HEK293T (cell line): ENCODE measurements around the gene ZMIZ1.

Experiments used
- CTCF ChIA-PET: fragments of 350-600 bp; formaldehyde crosslinking; extraction: SDS; loops from one replicate; lab custom pipeline; 2021; ENCODE audit warnings: antibody characterized with exemption, inconsistent platforms; lab: Yijun Ruan, JAX
- POLR2A ChIA-PET: fragments of 350-600 bp; formaldehyde crosslinking; extraction: SDS; loops from one replicate; lab custom pipeline; 2020; ENCODE audit warnings: antibody characterized with exemption, inconsistent platforms; lab: Yijun Ruan, JAX
- DNase-seq: peaks from one replicate; pipeline ENCODE4 v3.0.0; 2012; ENCODE audit warnings: mixed read lengths; ENCODE audit errors: extremely low spot score
- ARNT ChIP-seq: fragments of 450-650 bp; IDR thresholded peaks from 2 replicates; pipeline ENCODE4 v1.6.1; 2017; ENCODE audit warnings: mild to moderate bottlenecking
- BHLHE40 ChIP-seq: fragments of 450-650 bp; IDR thresholded peaks from 2 replicates; pipeline ENCODE4 v1.6.1; 2016; ENCODE audit warnings: mild to moderate bottlenecking, moderate library complexity, borderline replicate concordance
- CTBP1 ChIP-seq: fragments of 450-650 bp; IDR thresholded peaks from 2 replicates; pipeline ENCODE4 v1.6.1; 2016; ENCODE audit warnings: borderline replicate concordance
- ELF4 ChIP-seq: fragments of 450-650 bp; IDR thresholded peaks from 2 replicates; pipeline ENCODE4 v1.6.1; 2017; ENCODE audit warnings: antibody characterized with exemption
- FOXA1 ChIP-seq: fragments of 450-650 bp; IDR thresholded peaks from 2 replicates; pipeline ENCODE4 v1.6.1; 2016; ENCODE audit warnings: mild to moderate bottlenecking
- FOXK2 ChIP-seq: fragments of 450-650 bp; IDR thresholded peaks from 2 replicates; pipeline ENCODE4 v1.6.1; 2016; ENCODE audit warnings: mild to moderate bottlenecking
- FOXM1 ChIP-seq: fragments of 450-650 bp; IDR thresholded peaks from 2 replicates; pipeline ENCODE4 v1.6.1; 2017; ENCODE audit warnings: mild to moderate bottlenecking, borderline replicate concordance
- HDGF ChIP-seq: fragments of 450-650 bp; IDR thresholded peaks from 2 replicates; pipeline ENCODE4 v1.6.1; 2017; ENCODE audit warnings: antibody characterized with exemption, borderline replicate concordance
- L3MBTL2 ChIP-seq: fragments of 450-650 bp; conservative IDR thresholded peaks from 2 replicates; pipeline ENCODE4 v1.6.1; 2016; ENCODE audit warnings: mild to moderate bottlenecking
- LEF1 ChIP-seq: fragments of 450-650 bp; IDR thresholded peaks from 2 replicates; pipeline ENCODE4 v1.6.1; 2017; ENCODE audit warnings: mild to moderate bottlenecking, borderline replicate concordance
- NFRKB ChIP-seq: fragments of 450-650 bp; IDR thresholded peaks from 2 replicates; pipeline ENCODE4 v1.6.1; 2016; ENCODE audit warnings: mild to moderate bottlenecking, moderate library complexity
- SP1 ChIP-seq: fragments of 450-650 bp; IDR thresholded peaks from 2 replicates; pipeline ENCODE4 v1.6.1; 2017
- SUZ12 ChIP-seq: fragments of 450-650 bp; IDR thresholded peaks from 2 replicates; pipeline ENCODE4 v1.6.1; 2016; ENCODE audit warnings: mild to moderate bottlenecking
- TARDBP ChIP-seq: fragments of 450-650 bp; IDR thresholded peaks from 2 replicates; pipeline ENCODE4 v1.6.1; 2016
- ZNF384 ChIP-seq: fragments of 450-650 bp; IDR thresholded peaks from 2 replicates; pipeline ENCODE4 v1.6.1; 2016
- TF ChIP-seq, protein P1 (sequence below): fragments of 450-650 bp; IDR thresholded peaks from 2 replicates; pipeline ENCODE4 v1.6.1; 2016

ZMIZ1 gene

DNA sequence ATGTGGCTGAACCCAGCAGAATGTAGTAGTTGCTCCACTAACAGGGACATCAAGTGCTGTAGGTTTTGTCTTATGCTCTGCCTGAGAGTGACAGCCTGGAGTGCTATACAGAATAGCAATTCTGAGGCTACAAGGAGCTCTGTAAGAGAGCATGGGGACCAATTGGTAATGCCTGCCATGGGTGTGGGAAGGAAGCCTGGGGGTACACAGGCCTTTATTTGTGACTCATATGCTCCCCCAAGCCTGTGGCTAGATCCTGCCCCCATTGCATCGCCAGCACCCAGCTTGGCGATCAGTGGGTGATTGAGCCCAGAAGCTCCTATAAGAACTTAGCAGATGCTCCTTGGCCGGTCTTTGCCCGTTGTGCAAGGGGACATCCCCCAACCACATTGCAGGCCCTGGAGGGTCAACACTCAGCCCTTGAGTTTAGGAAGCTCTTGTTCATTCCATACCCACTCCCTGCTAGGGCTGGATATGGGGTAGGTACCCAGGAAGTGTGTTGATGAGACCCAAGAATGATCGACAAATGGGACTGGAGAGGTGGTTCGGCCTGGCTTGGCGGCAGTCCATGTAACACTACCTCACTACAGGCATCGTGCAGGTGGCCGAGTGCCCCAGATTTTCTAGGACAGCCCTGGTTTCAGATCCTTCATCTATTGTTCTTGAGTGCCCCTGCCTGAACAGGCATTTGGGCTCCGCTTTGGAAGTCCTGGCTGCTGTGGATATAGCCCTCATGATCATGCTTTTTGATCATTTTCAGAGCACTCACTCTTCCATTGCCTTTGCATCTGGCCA lies 37.7 kb downstream of the ZMIZ1 start:
- ChIA-PET POLR2A (no interaction called here), CTCF (interaction anchor here (0.7 kb wide), 1 partner anchor 801 kb away, joined by 3 read pairs; no protein-coding TSS in a partner anchor)
- no peak for DNase-seq
- TF ChIP-seq FOXK2: no peak
- no peak for TF ChIP-seq CTBP1
- no peak for TF ChIP-seq BHLHE40
- TF ChIP-seq ZNF384: no peak
- no peak for TF ChIP-seq NFRKB
- TF ChIP-seq FOXA1: no peak
- no peak for TF ChIP-seq SP1
- no peak for TF ChIP-seq HDGF
- TF ChIP-seq LEF1: no peak
- TF ChIP-seq ARNT: no peak
- no peak for TF ChIP-seq TARDBP
- no peak for TF ChIP-seq L3MBTL2
- no peak for TF ChIP-seq SUZ12
- TF ChIP-seq ELF4: no peak

DNA sequence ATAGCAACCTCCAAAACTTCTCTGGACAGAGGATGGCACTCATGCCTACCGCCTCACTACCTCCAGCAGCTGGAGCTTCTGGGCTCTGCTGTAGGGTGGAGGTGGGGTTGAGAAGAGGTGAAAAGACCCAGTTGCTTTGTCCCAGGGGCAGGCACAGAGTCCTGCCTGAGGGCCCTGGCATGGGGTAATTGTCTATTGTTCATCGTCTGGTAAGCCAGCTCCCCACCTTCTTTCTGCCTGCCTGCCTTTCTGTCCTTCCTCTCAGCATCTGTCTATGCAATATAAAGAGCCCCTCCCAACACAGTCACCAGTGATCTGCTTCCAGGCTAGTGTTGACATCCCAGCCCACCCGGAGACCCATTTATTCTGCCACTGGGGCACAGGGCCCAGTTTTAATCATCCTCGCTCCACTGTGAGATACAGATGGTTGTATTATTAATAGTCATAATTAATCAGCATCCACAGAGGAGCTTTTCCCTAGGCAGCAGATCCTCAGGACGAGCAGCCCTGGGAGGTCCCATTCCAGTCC lies 39.0 kb downstream of the ZMIZ1 start:
- CTCF ChIA-PET: no interaction called here
- DNase-seq: no peak
- TF ChIP-seq FOXA1 (no peak), TARDBP (no peak), LEF1 (no peak), NFRKB (no peak), BHLHE40 (no peak), HDGF (no peak), ARNT (no peak), SUZ12 (no peak)
- TF ChIP-seq, protein P1, sequence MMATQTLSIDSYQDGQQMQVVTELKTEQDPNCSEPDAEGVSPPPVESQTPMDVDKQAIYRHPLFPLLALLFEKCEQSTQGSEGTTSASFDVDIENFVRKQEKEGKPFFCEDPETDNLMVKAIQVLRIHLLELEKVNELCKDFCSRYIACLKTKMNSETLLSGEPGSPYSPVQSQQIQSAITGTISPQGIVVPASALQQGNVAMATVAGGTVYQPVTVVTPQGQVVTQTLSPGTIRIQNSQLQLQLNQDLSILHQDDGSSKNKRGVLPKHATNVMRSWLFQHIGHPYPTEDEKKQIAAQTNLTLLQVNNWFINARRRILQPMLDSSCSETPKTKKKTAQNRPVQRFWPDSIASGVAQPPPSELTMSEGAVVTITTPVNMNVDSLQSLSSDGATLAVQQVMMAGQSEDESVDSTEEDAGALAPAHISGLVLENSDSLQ: no peak
- POLR2A ChIA-PET: no interaction called here

DNA sequence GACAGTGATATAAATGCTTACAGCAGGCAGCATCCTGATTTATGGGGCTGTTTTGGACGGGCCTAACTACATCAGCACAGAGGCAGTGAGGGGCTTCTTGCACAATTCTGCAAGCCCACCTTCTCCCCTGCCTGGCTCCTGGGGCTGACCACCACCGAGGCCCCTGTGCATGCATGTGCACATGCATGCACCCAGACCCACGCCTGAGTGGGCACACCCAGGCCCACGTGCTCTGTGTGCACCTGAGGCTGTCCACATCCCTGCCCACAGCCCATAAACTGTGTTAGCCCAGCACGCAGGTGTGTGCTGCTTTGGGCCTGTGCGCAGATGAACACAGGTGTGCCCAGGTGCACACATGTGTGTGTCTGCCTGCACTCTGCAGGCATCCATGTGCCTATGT lies 40.0 kb downstream of the ZMIZ1 start:
- ChIA-PET CTCF (no interaction called here), POLR2A (no interaction called here)
- no peak for TF ChIP-seq L3MBTL2
- TF ChIP-seq LEF1: no peak
- no peak for TF ChIP-seq ZNF384
- TF ChIP-seq ARNT: no peak
- no peak for TF ChIP-seq FOXA1
- no peak for TF ChIP-seq BHLHE40
- DNase-seq: no peak

DNA sequence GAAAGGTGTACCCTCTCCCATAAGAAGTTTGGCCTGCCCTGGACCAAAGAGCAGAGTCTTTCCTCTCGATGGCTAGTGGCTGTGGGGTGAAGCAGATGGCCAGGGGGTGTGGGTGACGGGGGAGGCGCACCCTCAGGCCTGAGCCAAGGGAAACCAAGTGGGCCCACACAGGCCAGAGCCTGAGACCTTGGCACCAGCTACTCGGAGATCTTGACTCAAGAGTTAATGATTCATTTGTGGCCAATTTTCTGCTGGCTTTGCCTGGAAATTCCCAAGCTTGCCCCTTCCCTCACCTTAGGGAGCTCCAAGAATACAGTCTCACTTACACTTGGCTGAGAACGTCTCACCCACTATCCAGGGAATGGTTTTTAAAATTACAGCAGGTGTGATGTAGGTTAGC lies 42.7 kb downstream of the ZMIZ1 start:
- POLR2A ChIA-PET: interaction anchor here (0.7 kb wide), 1 partner anchor 9 kb away, joined by 3 read pairs; no protein-coding TSS in a partner anchor
- no peak for TF ChIP-seq BHLHE40
- no peak for TF ChIP-seq CTBP1
- TF ChIP-seq TARDBP: no peak
- no peak for TF ChIP-seq LEF1
- no peak for TF ChIP-seq NFRKB
- TF ChIP-seq ELF4: no peak
- TF ChIP-seq L3MBTL2: no peak
- TF ChIP-seq, protein P1: no peak
- TF ChIP-seq HDGF: no peak
- TF ChIP-seq SUZ12: no peak
- TF ChIP-seq SP1: no peak
- TF ChIP-seq FOXK2: no peak
- no peak for TF ChIP-seq ARNT
- no peak for TF ChIP-seq ZNF384
- TF ChIP-seq FOXA1: no peak
- no peak for TF ChIP-seq FOXM1
- CTCF ChIA-PET: no interaction called here
- no peak for DNase-seq

DNA sequence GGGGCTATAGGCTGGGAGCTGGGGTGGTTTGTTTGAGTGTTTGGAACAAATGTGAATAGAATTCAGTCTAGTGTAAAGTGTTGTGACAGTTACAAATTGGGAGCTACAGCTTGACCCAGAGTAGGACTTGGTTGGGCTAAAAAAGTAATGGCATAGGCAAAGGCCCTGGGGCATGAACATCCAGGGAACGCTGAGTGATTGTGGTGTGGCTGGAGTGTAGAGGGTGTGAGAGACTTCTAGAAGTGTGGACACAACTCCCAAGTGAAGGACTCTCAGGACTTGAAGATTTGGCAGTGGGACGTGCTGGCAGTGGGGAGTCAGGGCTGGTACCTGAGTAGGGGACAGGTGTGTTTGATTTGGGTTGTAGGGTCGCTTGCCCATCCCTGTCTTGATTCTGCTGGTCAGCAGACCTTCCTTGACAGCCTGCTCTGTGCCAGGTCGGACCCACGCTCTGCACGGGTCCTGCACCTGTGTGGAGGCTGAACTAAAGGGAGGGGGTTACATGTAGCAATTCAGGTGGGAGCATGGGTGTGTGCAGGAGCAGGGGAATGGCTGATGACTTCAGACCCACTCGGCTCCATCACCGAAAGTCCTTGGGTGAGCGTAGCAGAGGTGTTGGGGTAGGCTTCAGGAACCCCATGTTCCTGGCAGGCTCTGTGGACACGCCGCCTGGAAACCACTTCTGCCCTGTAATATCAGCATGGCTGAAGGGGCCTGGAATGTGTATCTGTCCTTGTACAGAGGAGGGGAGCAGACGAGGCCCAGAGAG lies 43.3 kb downstream of the ZMIZ1 start:
- TF ChIP-seq L3MBTL2 (no peak), ZNF384 (no peak), TARDBP (no peak), BHLHE40 (no peak), FOXK2 (no peak), NFRKB (no peak), CTBP1 (no peak), SP1 (no peak), FOXM1 (no peak), HDGF (no peak), FOXA1 (no peak), LEF1 (no peak), ARNT (no peak), SUZ12 (no peak), ELF4 (no peak)
- TF ChIP-seq, protein P1: no peak
- POLR2A ChIA-PET: no interaction called here
- DNase-seq: no peak
- CTCF ChIA-PET: no interaction called here
